GM12878 (cell line): ENCODE results near the gene SEPTIN10.

Experiments used
- CREB1 ChIP-seq: IDR thresholded peaks from 2 replicates; pipeline ENCODE4 v1.6.1; 2012; ENCODE audit warnings: low read depth, mild to moderate bottlenecking, inconsistent platforms
- CTCF ChIP-seq, 3 experiments: IDR thresholded peaks in 2 of 3; conservative IDR thresholded peaks in 1 of 3; 2 replicates each; pipeline ENCODE4 v1.5.1; 2011; ENCODE audit warnings: low read depth in 3 of 3, low read length in 3 of 3, mild to moderate bottlenecking in 3 of 3, control low read depth in 2 of 3, moderate library complexity in 2 of 3, inconsistent platforms in 1 of 3, mixed read lengths in 1 of 3; ENCODE audit not compliant: control insufficient read depth in 2 of 3, insufficient read depth in 1 of 3; ENCODE audit errors: extremely low read depth in 1 of 3
- EP300 ChIP-seq, 2 experiments: fragments of 150-350 bp in 1 of 2; IDR thresholded peaks; 2 replicates each; pipeline ENCODE4 v1.6.1; 2011 to 2012; ENCODE audit warnings: low read depth in 2 of 2, low read length in 2 of 2, borderline replicate concordance in 1 of 2, improper control_type of control experiment in 1 of 2, inconsistent platforms in 1 of 2; ENCODE audit not compliant: control insufficient read depth in 1 of 2
- HDAC2 ChIP-seq: fragments of 200-600 bp; sonication (generic); IDR thresholded peaks from 2 replicates; pipeline ENCODE4 v1.6.1; 2017
- MAX ChIP-seq: IDR thresholded peaks from 2 replicates; pipeline ENCODE4 v1.6.1; 2012; ENCODE audit warnings: low read depth, low read length, improper control_type of control experiment
- POLR2A ChIP-seq: IDR thresholded peaks from 2 replicates; pipeline ENCODE4 v1.6.1; 2011; ENCODE audit warnings: low read depth, mild to moderate bottlenecking, low read length
- POLR2AphosphoS5 ChIP-seq: IDR thresholded peaks from 2 replicates; pipeline ENCODE4 v1.6.1; 2011; ENCODE audit warnings: mild to moderate bottlenecking, low read length, inconsistent platforms
- RCOR1 ChIP-seq: conservative IDR thresholded peaks from 2 replicates; pipeline ENCODE4 v1.6.1; 2012; ENCODE audit warnings: low read depth, low read length, improper control_type of control experiment
- SIX5 ChIP-seq: IDR thresholded peaks from 2 replicates; pipeline ENCODE4 v1.6.1; 2011; ENCODE audit warnings: mild to moderate bottlenecking, low read depth, low read length, moderate library complexity; ENCODE audit not compliant: severe bottlenecking
- SMAD1 ChIP-seq: fragments of 450-650 bp; IDR thresholded peaks from 2 replicates; pipeline ENCODE4 v1.6.1; 2018; ENCODE audit warnings: mild to moderate bottlenecking, low read depth; ENCODE audit not compliant: partially characterized antibody
- ZNF207 ChIP-seq: fragments of 450-650 bp; IDR thresholded peaks from 2 replicates; pipeline ENCODE4 v1.6.1; 2014; ENCODE audit warnings: antibody characterized with exemption, mild to moderate bottlenecking, borderline replicate concordance
- ZNF24 ChIP-seq: fragments of 450-650 bp; IDR thresholded peaks from 2 replicates; pipeline ENCODE4 v1.6.1; 2017; ENCODE audit warnings: antibody characterized with exemption, mild to moderate bottlenecking

GRCh38 chr2:109497463-109497862, 116.3 kb downstream of the SEPTIN10 start:
- no peak for TF ChIP-seq CREB1
- no peak for TF ChIP-seq ZNF24
- TF ChIP-seq SMAD1: no peak
- no peak for TF ChIP-seq EP300 (IDR thresholded peaks at IDR 0.05; ENCODE audit: borderline replicate concordance in 1 of 2, control insufficient read depth in 1 of 2, low read depth in 2 of 2, low read length in 2 of 2)
- no peak for TF ChIP-seq POLR2A
- no peak for TF ChIP-seq CTCF (IDR thresholded peaks at IDR 0.05 in 2 of 3, conservative IDR thresholded peaks at IDR 0.05 in 1 of 3; ENCODE audit: control insufficient read depth in 2 of 3, extremely low read depth in 1 of 3, insufficient read depth in 1 of 3, low read depth in 3 of 3, low read length in 3 of 3)
- TF ChIP-seq RCOR1: no peak
- no peak for TF ChIP-seq HDAC2
- TF ChIP-seq POLR2AphosphoS5: no peak
- TF ChIP-seq ZNF207: no peak
- no peak for TF ChIP-seq MAX
- TF ChIP-seq SIX5: no peak
